Vagina (tissue), 2 donors: ENCODE data around the gene STK10. TPM values are rescaled to one million over a fixed set of nuclear protein-coding genes. Genes with fewer than 3 reads are reported as not detected.

Experiments used
- DNase-seq, 2 donors: peaks; one replicate each; pipeline ENCODE4 v3.0.0-alpha.2; 2017; ENCODE audit errors: extremely low spot score in 2 of 2
- H3K27ac ChIP-seq: fragments of 200-600 bp; sonication (generic); one replicate; pipeline ENCODE4 v1.5.1; 2019
- H3K27me3 ChIP-seq: fragments of 200-600 bp; sonication (generic); one replicate; pipeline ENCODE4 v1.5.1; 2019
- H3K36me3 ChIP-seq, 2 donors: fragments of 200-600 bp; sonication (generic); one replicate each; pipeline ENCODE4 v1.5.1; 2017 to 2019
- H3K4me1 ChIP-seq: fragments of 200-600 bp; sonication (generic); one replicate; pipeline ENCODE4 v1.5.1; 2019
- H3K4me3 ChIP-seq, 2 donors: fragments of 200-600 bp; sonication (generic); 1 replicate in 1 of 2; 2 replicates in 1 of 2; pipeline ENCODE4 v1.5.1; 2016 to 2019
- H3K9me3 ChIP-seq: fragments of 200-600 bp; sonication (generic); one replicate; pipeline ENCODE4 v1.5.1; 2019
- CTCF ChIP-seq, 3 experiments: fragments of 450-650 bp in 2 of 3; fragments of 200-600 bp in 1 of 3; sonication (generic) in 1 of 3; IDR thresholded peaks; one replicate each; pipeline ENCODE4 v1.5.1; 2017 to 2019; ENCODE audit warnings: antibody characterized with exemption in 3 of 3, mild to moderate bottlenecking in 2 of 3, moderate library complexity in 2 of 3
- POLR2A ChIP-seq, 2 donors: fragments of 450-650 bp; IDR thresholded peaks; one replicate each; pipeline ENCODE4 v1.6.1; 2017; ENCODE audit warnings: antibody characterized with exemption in 2 of 2, mild to moderate bottlenecking in 2 of 2, moderate library complexity in 2 of 2
- POLR2AphosphoS5 ChIP-seq, 2 donors: sonication (generic); formaldehyde crosslinking; IDR thresholded peaks; one replicate each; pipeline ENCODE4 v1.9.0; 2017; ENCODE audit warnings: antibody characterized with exemption in 2 of 2, mild to moderate bottlenecking in 2 of 2, low read depth in 1 of 2; ENCODE audit not compliant: insufficient read depth in 1 of 2
- intact Hi-C: fragments of 100-400 bp; cut with DNase I; formaldehyde crosslinking; loops from one replicate; pipeline ENCODE4 v1.15.1; 2023
- total RNA-seq: library from RNA; depleted of rRNA; stranded (reverse); fragments of >200 nt; gene quantifications from one replicate; pipeline ENCODE4 v1.2.3, GENCODE V29; 2016

Gene STK10
- total RNA-seq, 1 donor from 2014 or later, result 33.9 TPM

- no peak overlapping the region for H3K4me3 ChIP-seq
- peaks cover 3% of the 10 kb centered on the region for H3K4me1 ChIP-seq
- intact Hi-C loops, result no loop called here
- no peak overlapping the region for H3K27ac ChIP-seq
- TF ChIP-seq CTCF (IDR thresholded peaks at IDR 0.05) (no peak), POLR2AphosphoS5 (IDR thresholded peaks at IDR 0.05; ENCODE audit: insufficient read depth in 1 of 2, low read depth in 1 of 2) (no peak), POLR2A (IDR thresholded peaks at IDR 0.05) (no peak)
- no peaks in the 10 kb centered on the region for H3K27me3 ChIP-seq
- DNase-seq, result no peak
- H3K36me3 ChIP-seq, result no peaks in the 10 kb centered on the region
- H3K9me3 ChIP-seq, result no peaks in the 10 kb centered on the region
Observed at GRCh38 chr5:172167895-172168294, 20.1 kb downstream of the STK10 start.

GRCh38 chr5:172166030-172166826 is 21.8 kb downstream of the STK10 start:
- no peak for DNase-seq
- Histone ChIP-seq H3K4me1 (no peaks in the 10 kb centered on the region), H3K9me3 (no peaks in the 10 kb centered on the region), H3K27me3 (no peaks in the 10 kb centered on the region), H3K4me3 (no peak overlapping the region), H3K36me3 (no peaks in the 10 kb centered on the region), H3K27ac (no peak overlapping the region)
- TF ChIP-seq POLR2A (IDR thresholded peaks at IDR 0.05) (no peak), POLR2AphosphoS5 (IDR thresholded peaks at IDR 0.05; ENCODE audit: insufficient read depth in 1 of 2, low read depth in 1 of 2) (no peak), CTCF (IDR thresholded peaks at IDR 0.05) (no peak)
- intact Hi-C loops, result no loop called here

GRCh38 chr5:172165465-172165864 is 22.6 kb downstream of the STK10 start:
- Histone ChIP-seq H3K27ac (no peak overlapping the region), H3K36me3 (no peaks in the 10 kb centered on the region), H3K4me1 (no peaks in the 10 kb centered on the region), H3K27me3 (no peaks in the 10 kb centered on the region), H3K4me3 (no peak overlapping the region), H3K9me3 (no peaks in the 10 kb centered on the region)
- no peak for DNase-seq
- intact Hi-C loops, result no loop called here
- TF ChIP-seq CTCF (IDR thresholded peaks at IDR 0.05) (no peak), POLR2A (IDR thresholded peaks at IDR 0.05) (no peak), POLR2AphosphoS5 (IDR thresholded peaks at IDR 0.05; ENCODE audit: insufficient read depth in 1 of 2, low read depth in 1 of 2) (no peak)

GRCh38 chr5:172164769-172165212 is 23.2 kb downstream of the STK10 start:
- no peaks in the 10 kb centered on the region for H3K9me3 ChIP-seq
- TF ChIP-seq POLR2AphosphoS5 (IDR thresholded peaks at IDR 0.05; ENCODE audit: insufficient read depth in 1 of 2, low read depth in 1 of 2), result no peak
- TF ChIP-seq CTCF (IDR thresholded peaks at IDR 0.05), result no peak
- no peaks in the 10 kb centered on the region for H3K27me3 ChIP-seq
- intact Hi-C loops, result no loop called here
- H3K36me3 ChIP-seq, result no peaks in the 10 kb centered on the region
- DNase-seq, result no peak
- H3K4me3 ChIP-seq, result no peak overlapping the region
- no peaks in the 10 kb centered on the region for H3K4me1 ChIP-seq
- no peak overlapping the region for H3K27ac ChIP-seq

GRCh38 chr5:172163346-172163745 is 24.7 kb downstream of the STK10 start:
- Histone ChIP-seq H3K27ac (no peak overlapping the region), H3K4me1 (no peaks in the 10 kb centered on the region), H3K27me3 (no peaks in the 10 kb centered on the region), H3K36me3 (no peaks in the 10 kb centered on the region), H3K4me3 (no peak overlapping the region), H3K9me3 (no peaks in the 10 kb centered on the region)
- intact Hi-C loops, result no loop called here
- no peak for DNase-seq
- TF ChIP-seq POLR2A (IDR thresholded peaks at IDR 0.05) (no peak), CTCF (IDR thresholded peaks at IDR 0.05) (no peak), POLR2AphosphoS5 (IDR thresholded peaks at IDR 0.05; ENCODE audit: insufficient read depth in 1 of 2, low read depth in 1 of 2) (no peak)
